Testis (tissue), 2 donors: ENCODE data around the gene MRPL27.

Source experiments
- CTCF ChIP-seq, 3 experiments: fragments of 450-650 bp in 2 of 3; fragments of 200-600 bp in 1 of 3; sonication (generic) in 1 of 3; IDR thresholded peaks; one replicate each; pipeline ENCODE4 v1.5.1; 2016 to 2019; ENCODE audit warnings: antibody characterized with exemption in 3 of 3, mild to moderate bottlenecking in 2 of 3, moderate library complexity in 1 of 3
- POLR2A ChIP-seq: fragments of 450-650 bp; IDR thresholded peaks from one replicate; pipeline ENCODE4 v1.6.1; 2017; ENCODE audit warnings: antibody characterized with exemption, mild to moderate bottlenecking, moderate library complexity

GRCh38 chr17:50420419-50421112, 47.6 kb upstream of the MRPL27 start:
- TF ChIP-seq CTCF (IDR thresholded peaks at IDR 0.05) = no peak
- no peak for TF ChIP-seq POLR2A
